ENCODE measurements around the gene GRAMD1A.

DNA sequence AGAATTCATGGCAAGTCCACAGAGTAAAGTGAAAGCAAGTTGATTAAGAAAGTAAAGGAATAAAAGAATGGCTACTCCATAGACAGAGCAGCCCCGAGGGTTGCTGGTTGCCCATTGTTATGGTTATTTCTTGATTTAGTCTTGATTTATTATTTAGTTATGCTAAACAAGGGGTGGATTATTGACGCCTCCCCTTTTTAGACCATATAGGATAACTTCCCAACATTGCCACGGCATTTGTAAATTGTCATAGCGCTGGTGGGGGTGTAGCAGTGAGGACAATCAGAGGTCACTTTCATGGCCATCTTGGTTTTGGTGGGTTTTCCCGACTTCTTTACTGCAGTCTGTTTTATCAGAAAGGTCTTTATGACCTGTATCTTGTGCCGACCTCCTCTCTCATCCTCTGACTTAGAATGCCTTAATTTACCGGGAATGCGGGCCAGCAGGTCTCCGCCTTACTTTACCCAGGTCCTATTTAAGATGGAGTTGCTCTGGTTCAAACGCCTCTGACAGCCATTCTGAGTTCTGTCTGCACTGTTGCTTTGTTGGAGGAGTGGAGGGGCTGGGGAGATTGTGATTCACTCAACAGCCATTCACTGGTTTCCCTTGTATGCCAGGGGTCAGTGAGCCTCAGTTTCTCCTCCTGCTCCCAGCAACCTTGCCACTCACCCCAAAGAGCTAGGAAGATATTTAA, 69.0 kb downstream of the GRAMD1A start:
- TF ChIP-seq, protein P1, sequence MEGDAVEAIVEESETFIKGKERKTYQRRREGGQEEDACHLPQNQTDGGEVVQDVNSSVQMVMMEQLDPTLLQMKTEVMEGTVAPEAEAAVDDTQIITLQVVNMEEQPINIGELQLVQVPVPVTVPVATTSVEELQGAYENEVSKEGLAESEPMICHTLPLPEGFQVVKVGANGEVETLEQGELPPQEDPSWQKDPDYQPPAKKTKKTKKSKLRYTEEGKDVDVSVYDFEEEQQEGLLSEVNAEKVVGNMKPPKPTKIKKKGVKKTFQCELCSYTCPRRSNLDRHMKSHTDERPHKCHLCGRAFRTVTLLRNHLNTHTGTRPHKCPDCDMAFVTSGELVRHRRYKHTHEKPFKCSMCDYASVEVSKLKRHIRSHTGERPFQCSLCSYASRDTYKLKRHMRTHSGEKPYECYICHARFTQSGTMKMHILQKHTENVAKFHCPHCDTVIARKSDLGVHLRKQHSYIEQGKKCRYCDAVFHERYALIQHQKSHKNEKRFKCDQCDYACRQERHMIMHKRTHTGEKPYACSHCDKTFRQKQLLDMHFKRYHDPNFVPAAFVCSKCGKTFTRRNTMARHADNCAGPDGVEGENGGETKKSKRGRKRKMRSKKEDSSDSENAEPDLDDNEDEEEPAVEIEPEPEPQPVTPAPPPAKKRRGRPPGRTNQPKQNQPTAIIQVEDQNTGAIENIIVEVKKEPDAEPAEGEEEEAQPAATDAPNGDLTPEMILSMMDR (IDR thresholded peaks at IDR 0.05), result no peak
- TF ChIP-seq ZFX (IDR thresholded peaks at IDR 0.05; ENCODE audit: borderline replicate concordance), result no peak

Data from 22Rv1 (cell line).